CD4-positive, alpha-beta T cell (primary cell): ENCODE data around the gene BRD3. TPM values are rescaled to one million over a fixed set of nuclear protein-coding genes. Genes with fewer than 3 reads are reported as not detected.

Source experiments
- ATAC-seq: fragments of 200-7000 bp; cut with Tn5 transposase; one replicate; pipeline ENCODE4 v1.10.0; 2022; ENCODE audit warnings: mild to moderate bottlenecking; ENCODE audit not compliant: poor library complexity
- CTCF ChIA-PET: fragments of 350-600 bp; sonication (Branson Sonifier 250); formaldehyde crosslinking; loops from one replicate; lab custom pipeline; 2021; ENCODE audit warnings: antibody characterized with exemption, inconsistent platforms; lab: Charles Lee
- POLR2A ChIA-PET: fragments of 350-600 bp; sonication (Branson Sonifier 250); formaldehyde crosslinking; loops from one replicate; lab custom pipeline; 2021; ENCODE audit warnings: antibody characterized with exemption, inconsistent platforms; lab: Charles Lee
- DNase-seq, 14 experiments: peaks; one replicate each; pipeline ENCODE4 v3.0.0-alpha.2; 2013 to 2020; ENCODE audit warnings: mixed read lengths in 2 of 14
- H3K27ac ChIP-seq, 2 donors: one replicate each; pipeline versions ENCODE4 v1.5.1 to v1.7.0; 2013; ENCODE audit warnings: low read length in 2 of 2, low read depth in 1 of 2, mild to moderate bottlenecking in 1 of 2
- H3K27me3 ChIP-seq, 2 experiments: 1 replicate in 1 of 2; 2 replicates in 1 of 2; pipeline versions ENCODE4 v1.6.1 to v1.7.0; 2013; ENCODE audit warnings: low read length in 2 of 2, control low read depth in 1 of 2, mild to moderate bottlenecking in 1 of 2, moderate library complexity in 1 of 2; ENCODE audit not compliant: insufficient read depth in 2 of 2, control insufficient read depth in 1 of 2
- H3K36me3 ChIP-seq: one replicate; pipeline ENCODE4 v1.6.1; 2013; ENCODE audit warnings: low read length, control low read depth; ENCODE audit not compliant: insufficient read depth
- H3K4me1 ChIP-seq: one replicate; pipeline ENCODE4 v1.6.1; 2013; ENCODE audit warnings: low read length, control low read depth; ENCODE audit not compliant: insufficient read depth
- H3K4me3 ChIP-seq: one replicate; pipeline ENCODE4 v1.5.1; 2013; ENCODE audit warnings: mild to moderate bottlenecking, low read length, moderate library complexity
- H3K9me3 ChIP-seq, 2 experiments: 1 replicate in 1 of 2; 2 replicates in 1 of 2; pipeline versions ENCODE4 v1.6.1 to v1.7.0; 2013; ENCODE audit warnings: low read length in 2 of 2, mild to moderate bottlenecking in 2 of 2, control low read depth in 1 of 2, moderate library complexity in 1 of 2; ENCODE audit not compliant: control insufficient read depth in 1 of 2, insufficient read depth in 1 of 2
- H3K27ac Mint-ChIP-seq: one replicate; pipeline ENCODE4 v1.8.0; 2020; ENCODE audit warnings: mixed read lengths
- H3K27me3 Mint-ChIP-seq: one replicate; pipeline ENCODE4 v1.8.0; 2021; ENCODE audit warnings: mixed read lengths
- H3K36me3 Mint-ChIP-seq: one replicate; pipeline ENCODE4 v1.8.0; 2021; ENCODE audit warnings: low read depth, mixed read lengths
- H3K4me1 Mint-ChIP-seq: one replicate; pipeline ENCODE4 v1.8.0; 2021; ENCODE audit warnings: low read depth, mixed read lengths
- H3K4me3 Mint-ChIP-seq: one replicate; pipeline ENCODE4 v1.8.0; 2020; ENCODE audit warnings: mild to moderate bottlenecking, mixed read lengths
- H3K9me3 Mint-ChIP-seq: one replicate; pipeline ENCODE4 v1.8.0; 2020; ENCODE audit warnings: mixed read lengths
- intact Hi-C, 2 experiments: fragments of 100-400 bp; cut with DNase I in 1 of 2; cut with micrococcal nuclease in 1 of 2; formaldehyde crosslinking; loops; one replicate each; pipeline versions ENCODE4 v1.15.1 to v1.9.0; 2023 to 2025; cut with DNase I, micrococcal nuclease
- total RNA-seq, 174 experiments: library from RNA in 2 of 174; stranded (reverse) in 2 of 174; gene quantifications; one replicate each; pipeline ENCODE4 v1.2.3 and lab custom pipeline; 2021 to 2026
- TF ChIP-seq, protein P1 (sequence below): fragments of 200-600 bp; IDR thresholded peaks from one replicate; pipeline ENCODE4 v1.8.0; 2022; ENCODE audit warnings: antibody characterized with exemption, mild to moderate bottlenecking

Gene BRD3
- total RNA-seq, 2 experiments from 2014 or later, result 26.7 to 29.0 TPM

DNA sequence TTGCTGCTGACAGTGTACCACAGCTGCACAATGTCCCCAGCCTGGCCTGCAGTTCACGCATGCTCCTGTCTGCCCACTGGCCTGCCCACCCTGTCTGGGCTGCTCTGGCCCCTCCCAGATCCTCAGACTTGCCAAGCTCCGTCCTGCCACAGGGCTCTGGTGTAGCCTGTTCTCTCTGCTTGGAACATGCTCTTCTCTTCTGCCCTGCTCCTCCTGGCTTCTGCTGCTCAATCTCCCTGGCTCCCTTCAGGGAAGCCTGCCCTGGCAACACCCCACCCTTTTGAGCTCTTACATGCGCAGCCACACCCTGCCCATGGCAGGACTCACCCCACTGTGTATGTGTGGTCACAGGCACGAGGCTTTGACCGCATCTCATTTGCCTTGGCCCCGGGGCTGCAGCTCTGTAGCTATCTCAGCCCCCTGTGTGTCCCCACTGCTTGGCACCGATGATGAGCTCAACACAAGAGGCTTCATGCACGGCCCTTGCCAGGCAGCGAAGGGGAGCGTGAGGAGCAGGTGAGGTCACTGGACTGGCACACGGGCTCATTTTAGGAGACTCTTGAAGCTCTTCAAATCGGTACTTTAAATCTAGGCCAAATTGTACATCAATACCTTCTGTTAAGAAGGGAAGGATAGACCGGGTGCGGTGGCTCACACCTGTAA is 20.4 kb upstream of the BRD3 start:
- H3K27ac Mint-ChIP-seq, result no peak overlapping the region
- H3K9me3 Mint-ChIP-seq, result no peaks in the 10 kb centered on the region
- ATAC-seq (no peak), DNase-seq (no peak)
- H3K4me3 Mint-ChIP-seq, result no peak overlapping the region
- H3K4me1 Mint-ChIP-seq, result no peaks in the 10 kb centered on the region
- Histone ChIP-seq H3K27me3 (peaks cover 0 to 2% of the 10 kb centered on the region in 2 experiments), H3K4me3 (no peak overlapping the region), H3K27ac (no peak overlapping the region), H3K4me1 (no peaks in the 10 kb centered on the region), H3K36me3 (no peaks in the 10 kb centered on the region), H3K9me3 (peaks cover 0 to 4% of the 10 kb centered on the region in 2 experiments)
- POLR2A ChIA-PET, result no interaction called here
- no peaks in the 10 kb centered on the region for H3K36me3 Mint-ChIP-seq
- CTCF ChIA-PET, result no interaction called here
- intact Hi-C loops, result no loop called here
- H3K27me3 Mint-ChIP-seq, result peaks cover 7% of the 10 kb centered on the region
- TF ChIP-seq, protein P1, sequence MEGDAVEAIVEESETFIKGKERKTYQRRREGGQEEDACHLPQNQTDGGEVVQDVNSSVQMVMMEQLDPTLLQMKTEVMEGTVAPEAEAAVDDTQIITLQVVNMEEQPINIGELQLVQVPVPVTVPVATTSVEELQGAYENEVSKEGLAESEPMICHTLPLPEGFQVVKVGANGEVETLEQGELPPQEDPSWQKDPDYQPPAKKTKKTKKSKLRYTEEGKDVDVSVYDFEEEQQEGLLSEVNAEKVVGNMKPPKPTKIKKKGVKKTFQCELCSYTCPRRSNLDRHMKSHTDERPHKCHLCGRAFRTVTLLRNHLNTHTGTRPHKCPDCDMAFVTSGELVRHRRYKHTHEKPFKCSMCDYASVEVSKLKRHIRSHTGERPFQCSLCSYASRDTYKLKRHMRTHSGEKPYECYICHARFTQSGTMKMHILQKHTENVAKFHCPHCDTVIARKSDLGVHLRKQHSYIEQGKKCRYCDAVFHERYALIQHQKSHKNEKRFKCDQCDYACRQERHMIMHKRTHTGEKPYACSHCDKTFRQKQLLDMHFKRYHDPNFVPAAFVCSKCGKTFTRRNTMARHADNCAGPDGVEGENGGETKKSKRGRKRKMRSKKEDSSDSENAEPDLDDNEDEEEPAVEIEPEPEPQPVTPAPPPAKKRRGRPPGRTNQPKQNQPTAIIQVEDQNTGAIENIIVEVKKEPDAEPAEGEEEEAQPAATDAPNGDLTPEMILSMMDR, result no peak

- H3K27ac ChIP-seq, result no peak overlapping the region
- no peaks in the 10 kb centered on the region for H3K36me3 ChIP-seq
- H3K9me3 Mint-ChIP-seq, result no peaks in the 10 kb centered on the region
- TF ChIP-seq, protein P1, result no peak
- no peak overlapping the region for H3K27ac Mint-ChIP-seq
- H3K4me3 ChIP-seq, result no peak overlapping the region
- H3K4me3 Mint-ChIP-seq, result no peak overlapping the region
- no peaks in the 10 kb centered on the region for H3K36me3 Mint-ChIP-seq
- ChIA-PET CTCF (no interaction called here), POLR2A (no interaction called here)
- H3K9me3 ChIP-seq, result peaks cover 0 to 4% of the 10 kb centered on the region in 2 experiments
- intact Hi-C loops, result no loop called here
- H3K27me3 ChIP-seq, result peaks cover 0 to 2% of the 10 kb centered on the region in 2 experiments
- no peaks in the 10 kb centered on the region for H3K4me1 Mint-ChIP-seq
- peaks cover 9% of the 10 kb centered on the region for H3K27me3 Mint-ChIP-seq
- no peak for DNase-seq
- no peak for ATAC-seq
- no peaks in the 10 kb centered on the region for H3K4me1 ChIP-seq
Observed at GRCh38 chr9:134085674-134086073, 17.8 kb upstream of the BRD3 start.

DNA sequence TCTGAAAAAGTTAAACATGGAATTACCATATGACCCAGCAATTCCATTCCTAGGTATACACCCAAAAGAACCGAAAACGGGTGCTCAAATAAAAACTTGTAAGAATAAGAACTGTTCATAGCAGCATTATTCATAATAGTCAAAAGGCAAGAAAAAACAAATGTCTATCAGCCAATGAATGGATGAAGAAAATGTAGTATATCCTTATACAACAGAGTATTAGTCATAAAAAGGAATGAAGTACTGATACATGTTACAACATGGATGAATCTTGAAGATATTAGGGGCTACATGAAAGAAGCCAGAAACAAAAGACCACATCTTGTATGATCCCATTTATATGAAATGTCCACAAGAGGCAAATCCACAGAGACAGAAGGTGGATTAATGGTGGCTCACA is 15.6 kb upstream of the BRD3 start:
- ChIA-PET POLR2A (no interaction called here), CTCF (no interaction called here)
- no peaks in the 10 kb centered on the region for H3K36me3 ChIP-seq
- H3K27ac Mint-ChIP-seq, result no peak overlapping the region
- no peak overlapping the region for H3K27ac ChIP-seq
- DNase-seq (no peak), ATAC-seq (no peak)
- no peaks in the 10 kb centered on the region for H3K9me3 Mint-ChIP-seq
- H3K27me3 Mint-ChIP-seq, result peaks cover 16% of the 10 kb centered on the region
- TF ChIP-seq, protein P1, result no peak
- no peak overlapping the region for H3K4me3 ChIP-seq
- H3K4me3 Mint-ChIP-seq, result no peak overlapping the region
- H3K36me3 Mint-ChIP-seq, result no peaks in the 10 kb centered on the region
- intact Hi-C loops, result no loop called here
- H3K27me3 ChIP-seq, result peaks cover 0 to 4% of the 10 kb centered on the region in 2 experiments
- no peaks in the 10 kb centered on the region for H3K4me1 ChIP-seq
- peaks cover 0 to 6% of the 10 kb centered on the region in 2 experiments for H3K9me3 ChIP-seq
- no peaks in the 10 kb centered on the region for H3K4me1 Mint-ChIP-seq
